Lower lobe of right lung (tissue), 2 donors: ENCODE results near the gene ZNF350. TPM values are rescaled to one million over a fixed set of nuclear protein-coding genes. Genes with fewer than 3 reads are reported as not detected.
"Not testable (repeated sequence)": the region's sequence is repeated elsewhere in the genome, so short reads cannot be mapped to it uniquely, and the experiment has no call there.

ENCODE experiments used
- ATAC-seq, 2 donors: fragments of 200-7000 bp; cut with Tn5 transposase; one replicate each; pipeline ENCODE4 v1.9.1; 2020 to 2022; ENCODE audit warnings: mild to moderate bottlenecking in 2 of 2, moderate library complexity in 2 of 2
- DNase-seq: peaks from one replicate; pipeline ENCODE4 v3.0.0-alpha.2; 2020
- H3K27ac ChIP-seq: fragments of 200-600 bp; one replicate; pipeline ENCODE4 v1.8.0; 2022
- H3K27me3 ChIP-seq: fragments of 200-600 bp; one replicate; pipeline ENCODE4 v1.8.0; 2022; ENCODE audit warnings: low read depth
- H3K36me3 ChIP-seq: fragments of 200-600 bp; one replicate; pipeline ENCODE4 v1.8.0; 2022; ENCODE audit warnings: mild to moderate bottlenecking
- H3K4me1 ChIP-seq: fragments of 200-600 bp; one replicate; pipeline ENCODE4 v1.8.0; 2022
- H3K4me3 ChIP-seq: fragments of 200-600 bp; one replicate; pipeline ENCODE4 v1.8.0; 2022; ENCODE audit warnings: mild to moderate bottlenecking
- H3K9me3 ChIP-seq: fragments of 200-600 bp; one replicate; pipeline ENCODE4 v1.8.0; 2022
- CTCF ChIP-seq: fragments of 200-600 bp; IDR thresholded peaks from one replicate; pipeline ENCODE4 v1.8.0; 2022; ENCODE audit warnings: antibody characterized with exemption, mild to moderate bottlenecking
- intact Hi-C: fragments of 100-400 bp; cut with DNase I; formaldehyde crosslinking; loops from one replicate; pipeline ENCODE4 v1.11.0; 2022
- total RNA-seq: library from RNA; stranded (reverse); fragmentation: NEBNext Ultra II Directional; extraction: Animal tissue kit (Norgen Biotek cat#: 25700); gene quantifications from one replicate; pipeline ENCODE4 v1.2.1, GENCODE V29; 2021
- donor health status: DM: no; HTN: yes; CAD: no; lungs with severe emphysema.

The ZNF350 gene
- total RNA-seq, 1 donor from 2014 or later = 13.7 TPM

- DNase-seq (no peak), ATAC-seq (no peak)
- peaks cover 99% of the 10 kb centered on the region for H3K9me3 ChIP-seq
- intact Hi-C loops = no loop called here
- H3K4me3 ChIP-seq = no peak overlapping the region
- no peak overlapping the region for H3K27ac ChIP-seq
- no peaks in the 10 kb centered on the region for H3K27me3 ChIP-seq
- H3K4me1 ChIP-seq = no peaks in the 10 kb centered on the region
- H3K36me3 ChIP-seq = peaks cover 36% of the 10 kb centered on the region
- no peak for TF ChIP-seq CTCF
These were observed 9.3 kb downstream of the ZNF350 start for GRCh38 chr19:51977346-51977745.

- Histone ChIP-seq H3K4me3 (no peak overlapping the region), H3K36me3 (peaks cover 41% of the 10 kb centered on the region), H3K4me1 (no peaks in the 10 kb centered on the region), H3K9me3 (peaks cover 99% of the 10 kb centered on the region), H3K27ac (no peak overlapping the region), H3K27me3 (no peaks in the 10 kb centered on the region)
- ATAC-seq = no peak
- intact Hi-C loops = no loop called here
- DNase-seq = no peak
- TF ChIP-seq CTCF = no peak
These were observed 9.8 kb downstream of the ZNF350 start for GRCh38 chr19:51976852-51977251.

- ATAC-seq, DNase-seq, H3K27me3 ChIP-seq, H3K4me1 ChIP-seq, intact Hi-C loops, H3K27ac ChIP-seq, H3K4me3 ChIP-seq: not testable (repeated sequence)
- peaks cover 99% of the 10 kb centered on the region for H3K9me3 ChIP-seq
- H3K36me3 ChIP-seq = peaks cover 44% of the 10 kb centered on the region
These were observed 10.9 kb downstream of the ZNF350 start for GRCh38 chr19:51975787-51976186.

- H3K4me3 ChIP-seq = no peak overlapping the region
- no peak for ATAC-seq
- intact Hi-C loops = no loop called here
These were observed 15.0 kb downstream of the ZNF350 start for GRCh38 chr19:51971624-51972023.

GRCh38 chr19:51970718-51971117 lies 15.9 kb downstream of the ZNF350 start:
- no peak for DNase-seq
- H3K9me3 ChIP-seq = peaks cover 100% of the 10 kb centered on the region
- no peak overlapping the region for H3K4me3 ChIP-seq
- no peaks in the 10 kb centered on the region for H3K4me1 ChIP-seq
- no peak for ATAC-seq
- peaks cover 71% of the 10 kb centered on the region for H3K36me3 ChIP-seq
- no peak overlapping the region for H3K27ac ChIP-seq
- no peaks in the 10 kb centered on the region for H3K27me3 ChIP-seq
- intact Hi-C loops = no loop called here
- no peak for TF ChIP-seq CTCF

More at GRCh38 chr19:51971624-51972023, 15.0 kb downstream of the ZNF350 start:
- H3K36me3 ChIP-seq = peaks cover 62% of the 10 kb centered on the region
- H3K27ac ChIP-seq = no peak overlapping the region
- DNase-seq = no peak
- H3K9me3 ChIP-seq = peaks cover 100% of the 10 kb centered on the region
- no peaks in the 10 kb centered on the region for H3K27me3 ChIP-seq
- no peaks in the 10 kb centered on the region for H3K4me1 ChIP-seq
- TF ChIP-seq CTCF = no peak

GRCh38 chr19:51965583-51965982 lies 21.1 kb downstream of the ZNF350 start:
- DNase-seq (no peak), ATAC-seq (no peak)
- Histone ChIP-seq H3K4me3 (no peak overlapping the region), H3K9me3 (peaks cover 100% of the 10 kb centered on the region), H3K4me1 (no peaks in the 10 kb centered on the region), H3K27ac (no peak overlapping the region), H3K36me3 (peaks cover 45% of the 10 kb centered on the region), H3K27me3 (no peaks in the 10 kb centered on the region)
- intact Hi-C loops = no loop called here
- no peak for TF ChIP-seq CTCF

- H3K27ac ChIP-seq, H3K4me1 ChIP-seq, intact Hi-C loops, H3K4me3 ChIP-seq, DNase-seq, H3K27me3 ChIP-seq, ATAC-seq: not testable (repeated sequence)
- peaks cover 11% of the 10 kb centered on the region for H3K36me3 ChIP-seq
- H3K9me3 ChIP-seq = peaks cover 90% of the 10 kb centered on the region
These were observed 25.9 kb downstream of the ZNF350 start for GRCh38 chr19:51960621-51961233.
